Muscle layer of colon (tissue), 2 donors: ENCODE data around the gene MACC1.

ENCODE experiments used
- H3K27ac ChIP-seq: one replicate; pipeline ENCODE4 v1.7.0; 2013; ENCODE audit warnings: low read depth, mild to moderate bottlenecking, low read length, moderate library complexity
- H3K27me3 ChIP-seq, 2 donors: one replicate each; pipeline ENCODE4 v1.7.0; 2013; ENCODE audit warnings: low read length in 2 of 2, mild to moderate bottlenecking in 2 of 2; ENCODE audit not compliant: insufficient read depth in 2 of 2, control insufficient read depth in 1 of 2
- H3K36me3 ChIP-seq: one replicate; pipeline ENCODE4 v1.7.0; 2013; ENCODE audit warnings: mild to moderate bottlenecking, low read length; ENCODE audit not compliant: insufficient read depth
- H3K4me1 ChIP-seq: one replicate; pipeline ENCODE4 v1.7.0; 2013; ENCODE audit warnings: mild to moderate bottlenecking, low read length; ENCODE audit not compliant: insufficient read depth
- H3K4me3 ChIP-seq, 2 donors: one replicate each; pipeline ENCODE4 v1.7.0; 2013; ENCODE audit warnings: low read length in 2 of 2, low read depth in 1 of 2, mild to moderate bottlenecking in 1 of 2, moderate library complexity in 1 of 2
- H3K9ac ChIP-seq: one replicate; pipeline ENCODE4 v1.7.0; 2013; ENCODE audit warnings: low read length
- H3K9me3 ChIP-seq: one replicate; pipeline ENCODE4 v1.7.0; 2013; ENCODE audit warnings: mild to moderate bottlenecking, low read length
- donor health status: abdominal sarcoma.
- donor health status: Adenocarcinoma of cecum.

The MACC1 gene

DNA sequence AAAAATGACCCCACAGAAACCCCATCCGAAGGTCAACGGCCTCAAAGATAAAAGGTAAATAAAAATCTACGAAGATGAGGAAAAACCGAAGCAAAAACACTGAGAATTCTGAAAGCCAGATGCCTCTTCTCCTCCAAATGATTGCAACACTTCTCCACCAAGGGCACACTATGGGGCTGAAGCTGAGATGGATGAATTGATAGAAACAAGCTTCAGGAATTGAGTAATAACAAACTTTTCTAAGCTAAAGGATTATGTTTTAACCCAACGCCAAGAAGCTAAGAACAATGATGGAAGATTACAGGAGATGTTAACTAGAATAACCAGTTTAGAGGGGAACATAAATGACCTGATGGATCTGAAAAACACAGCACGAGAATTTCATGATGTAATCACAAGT, 127.8 kb downstream of the MACC1 start:
- no peak overlapping the region for H3K9ac ChIP-seq
- H3K36me3 ChIP-seq, result no peaks in the 10 kb centered on the region
- H3K4me3 ChIP-seq, result no peak overlapping the region
- H3K27ac ChIP-seq, result no peak overlapping the region
- H3K27me3 ChIP-seq, result no peaks in the 10 kb centered on the region
- H3K4me1 ChIP-seq, result peaks cover 15% of the 10 kb centered on the region
- H3K9me3 ChIP-seq, result no peaks in the 10 kb centered on the region

- Histone ChIP-seq H3K27me3 (no peaks in the 10 kb centered on the region), H3K4me3 (no peak overlapping the region), H3K9ac (no peak overlapping the region), H3K27ac (peak overlapping the region; percentile 61), H3K36me3 (no peaks in the 10 kb centered on the region), H3K4me1 (peaks cover 22% of the 10 kb centered on the region), H3K9me3 (no peaks in the 10 kb centered on the region)
Measured at GRCh38 chr7:20085086-20085485, 132.1 kb downstream of the MACC1 start.
